GM10266 (cell line): ENCODE measurements around the gene SPO11.

Experiments used
- DNase-seq: peaks from one replicate; pipeline ENCODE4 v3.0.0; 2012; ENCODE audit errors: extremely low spot score
- TF ChIP-seq, protein P1 (sequence below): IDR thresholded peaks from 2 replicates; pipeline ENCODE4 v1.5.1; 2012; ENCODE audit warnings: mild to moderate bottlenecking, low read depth; ENCODE audit not compliant: control insufficient read depth, insufficient read depth; ENCODE audit errors: missing control alignments

SPO11 gene

DNA sequence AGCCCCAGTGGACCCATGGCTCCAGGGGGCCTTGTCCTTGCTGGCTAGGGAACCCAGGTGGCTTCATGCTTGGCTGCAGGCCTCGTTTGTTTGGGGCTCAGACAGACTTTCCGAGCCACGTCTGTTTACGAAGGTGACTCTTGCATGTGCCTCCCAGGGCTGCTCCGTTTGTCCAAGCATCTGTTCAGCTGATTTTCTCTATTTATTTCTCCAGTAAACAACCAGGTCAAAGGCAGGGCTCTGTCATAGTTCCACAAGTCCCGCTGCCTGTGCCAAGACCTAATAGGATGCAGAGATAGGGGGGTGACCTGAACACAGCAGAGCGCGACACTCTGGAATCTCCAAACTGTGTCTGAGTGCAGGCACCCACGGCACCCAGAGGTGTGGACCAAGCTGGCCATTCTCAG is 12.8 kb upstream of the SPO11 start:
- TF ChIP-seq, protein P1, sequence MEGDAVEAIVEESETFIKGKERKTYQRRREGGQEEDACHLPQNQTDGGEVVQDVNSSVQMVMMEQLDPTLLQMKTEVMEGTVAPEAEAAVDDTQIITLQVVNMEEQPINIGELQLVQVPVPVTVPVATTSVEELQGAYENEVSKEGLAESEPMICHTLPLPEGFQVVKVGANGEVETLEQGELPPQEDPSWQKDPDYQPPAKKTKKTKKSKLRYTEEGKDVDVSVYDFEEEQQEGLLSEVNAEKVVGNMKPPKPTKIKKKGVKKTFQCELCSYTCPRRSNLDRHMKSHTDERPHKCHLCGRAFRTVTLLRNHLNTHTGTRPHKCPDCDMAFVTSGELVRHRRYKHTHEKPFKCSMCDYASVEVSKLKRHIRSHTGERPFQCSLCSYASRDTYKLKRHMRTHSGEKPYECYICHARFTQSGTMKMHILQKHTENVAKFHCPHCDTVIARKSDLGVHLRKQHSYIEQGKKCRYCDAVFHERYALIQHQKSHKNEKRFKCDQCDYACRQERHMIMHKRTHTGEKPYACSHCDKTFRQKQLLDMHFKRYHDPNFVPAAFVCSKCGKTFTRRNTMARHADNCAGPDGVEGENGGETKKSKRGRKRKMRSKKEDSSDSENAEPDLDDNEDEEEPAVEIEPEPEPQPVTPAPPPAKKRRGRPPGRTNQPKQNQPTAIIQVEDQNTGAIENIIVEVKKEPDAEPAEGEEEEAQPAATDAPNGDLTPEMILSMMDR = no peak
- no peak for DNase-seq

DNA sequence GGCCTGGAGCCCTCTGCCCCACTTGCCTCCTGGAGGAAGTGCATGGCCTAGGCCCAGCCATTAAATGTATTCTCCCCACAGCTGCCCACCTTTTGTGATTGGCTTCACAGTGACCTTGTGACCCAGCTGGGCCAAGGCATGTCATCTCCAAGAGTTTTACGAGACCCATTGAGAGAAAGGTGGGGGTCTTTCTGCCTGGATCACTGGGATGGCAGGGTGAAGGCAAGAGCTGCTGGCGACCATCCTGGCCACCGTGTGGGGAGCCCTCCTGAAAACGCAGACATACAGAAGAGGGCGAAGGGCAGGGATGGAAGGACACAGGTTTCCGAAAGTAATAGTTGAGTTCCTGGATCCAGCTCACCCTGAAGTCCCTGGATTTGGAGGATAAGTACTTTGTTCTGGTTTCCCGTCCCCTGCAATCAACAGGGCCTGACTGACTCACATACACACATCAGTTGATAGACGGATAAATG is 12.3 kb upstream of the SPO11 start:
- TF ChIP-seq, protein P1 = no peak

DNA sequence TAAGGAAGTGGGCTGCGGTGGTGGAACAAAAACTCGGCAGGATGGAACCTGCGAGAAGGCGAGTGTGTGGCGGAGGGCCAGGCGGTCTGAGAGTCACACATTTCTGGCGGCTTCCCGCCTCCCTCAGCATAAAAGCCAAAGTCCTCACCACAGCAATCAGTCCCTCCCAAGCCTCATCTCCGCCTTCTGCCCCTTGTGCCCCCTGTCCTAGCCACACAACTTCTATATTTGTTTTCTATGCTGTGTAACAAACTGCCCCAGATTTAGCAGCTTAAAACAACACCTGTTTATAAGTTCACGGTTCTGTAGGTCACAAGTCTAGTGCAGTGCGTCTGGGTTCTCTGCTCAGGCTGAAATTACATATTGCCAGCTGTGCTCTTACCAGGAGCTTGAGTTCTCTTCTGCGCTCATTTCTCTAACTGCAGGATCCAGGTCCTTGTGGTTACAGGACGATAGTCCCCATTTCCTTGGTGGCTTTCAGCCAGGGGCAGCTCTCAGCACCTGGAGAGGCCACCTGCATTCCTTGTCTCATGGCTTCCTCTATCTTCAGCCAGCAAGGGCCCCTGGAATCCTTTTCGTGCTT is 11.7 kb upstream of the SPO11 start:
- DNase-seq = no peak
- TF ChIP-seq, protein P1 = no peak

More for the DNA sequence above, 12.3 kb upstream of the SPO11 start:
- DNase-seq = no peak

DNA sequence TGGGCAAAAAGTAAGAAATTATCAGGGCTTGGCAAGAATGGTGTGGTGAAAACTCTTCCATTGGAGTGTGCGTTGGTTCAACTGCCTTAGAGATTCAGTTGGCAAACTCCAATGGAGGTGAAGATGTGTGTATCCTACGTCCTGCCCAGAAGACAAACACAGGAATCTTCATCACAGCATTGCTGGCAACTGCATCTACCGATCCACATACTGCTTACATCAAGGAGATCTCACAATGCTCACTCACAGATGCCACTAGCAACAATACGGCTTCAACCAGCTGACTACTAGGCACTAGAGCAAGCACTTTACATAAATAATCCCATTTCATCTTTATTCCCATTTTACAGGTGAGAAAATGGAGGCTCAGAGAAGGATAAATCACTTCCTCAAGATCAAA is 10.0 kb upstream of the SPO11 start:
- no peak for DNase-seq
- TF ChIP-seq, protein P1 = no peak

DNA sequence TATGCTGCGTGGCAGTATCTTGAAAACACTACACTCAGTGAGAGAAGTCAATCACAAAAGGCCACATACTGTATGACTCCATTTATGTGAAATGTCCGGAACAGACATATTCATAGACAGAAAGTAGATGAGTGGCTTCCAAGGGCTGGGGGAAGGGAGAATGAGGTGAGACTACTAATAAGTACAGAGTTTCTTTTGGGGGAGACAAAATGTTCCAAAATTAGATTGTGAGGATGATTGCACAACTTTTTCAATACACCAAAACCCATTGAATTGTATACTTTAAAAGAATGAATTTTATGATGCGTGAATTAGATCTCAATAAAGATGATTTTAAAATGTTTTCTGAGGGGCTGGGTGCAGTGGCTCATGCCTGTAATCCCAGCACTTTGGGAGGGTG is 9.2 kb upstream of the SPO11 start:
- TF ChIP-seq, protein P1 = no peak
- DNase-seq = no peak

DNA sequence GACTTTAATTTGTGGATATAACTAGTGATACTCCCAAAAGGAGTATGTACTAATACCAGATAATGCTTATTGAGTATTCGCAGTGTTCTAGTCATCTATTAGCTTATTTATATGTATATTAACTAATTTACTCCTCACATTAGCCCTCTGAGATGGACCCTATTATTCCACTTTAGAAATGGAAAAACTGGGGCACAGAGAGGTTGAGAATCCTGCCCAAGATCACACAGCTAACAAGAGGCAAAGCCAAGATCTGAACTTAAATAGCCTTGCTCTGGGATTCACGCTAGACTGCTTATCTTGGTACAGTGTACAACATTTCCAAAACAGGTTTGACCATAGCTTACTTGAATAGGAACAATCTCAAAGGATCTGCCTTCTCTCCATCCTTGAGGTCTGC is 8.5 kb upstream of the SPO11 start:
- TF ChIP-seq, protein P1 = no peak
- DNase-seq = no peak

DNA sequence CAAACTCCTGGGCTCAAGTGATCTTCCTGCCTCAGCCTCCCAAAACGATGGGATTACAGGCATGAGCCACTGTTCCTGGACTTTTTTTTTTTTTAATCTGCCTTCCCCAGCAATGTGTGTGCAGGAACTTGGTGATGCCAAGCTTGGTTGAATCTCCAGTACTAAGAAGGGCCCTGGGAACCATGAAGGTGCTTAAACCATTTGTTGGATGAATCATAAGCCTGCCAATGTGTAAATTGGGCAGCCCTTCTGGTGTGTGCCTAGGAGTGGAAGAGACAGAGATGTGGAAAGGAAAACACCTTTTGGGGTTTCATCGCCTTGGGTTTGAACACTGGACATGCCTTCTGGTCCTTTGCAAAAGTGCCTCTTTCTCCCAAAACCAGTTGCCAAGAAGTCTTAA is 7.1 kb upstream of the SPO11 start:
- TF ChIP-seq, protein P1 = no peak
- no peak for DNase-seq
